GM12878 (cell line): ENCODE data around the gene SKOR2. TPM values are rescaled to one million over a fixed set of nuclear protein-coding genes. Genes with fewer than 3 reads are reported as not detected.

Experiments used
- ATAC-seq: fragments of 200-7000 bp; cut with Tn5 transposase; 3 replicates; pipeline ENCODE4 v1.9.1; 2020; ENCODE audit warnings: mild to moderate bottlenecking, moderate library complexity
- BruUV-seq: library from RNA; stranded (reverse); fragments of 400-500 nt; replicated peaks from 2 replicates; lab custom pipeline; 2021; lab: Mats Ljungman, UMichigan
- CTCF ChIA-PET: fragments of 300-600 bp; sonication (Branson Sonifier 250); formaldehyde crosslinking; extraction: SDS; loops from one replicate; lab custom pipeline; 2021; ENCODE audit warnings: inconsistent platforms; lab: Yijun Ruan, JAX
- POLR2A ChIA-PET: fragments of 350-600 bp; formaldehyde crosslinking; extraction: SDS; loops from one replicate; lab custom pipeline; 2021; ENCODE audit warnings: inconsistent platforms; lab: Charles Lee
- RAD21 ChIA-PET: fragments of 300-600 bp; sonication (Branson Sonifier 250); formaldehyde crosslinking; loops from one replicate; lab custom pipeline; 2023; ENCODE audit warnings: antibody characterized with exemption; ENCODE audit not compliant: unreplicated experiment; lab: Charles Lee
- SMC1A ChIA-PET: fragments of 300-600 bp; sonication (Branson Sonifier 250); formaldehyde crosslinking; loops from one replicate; lab custom pipeline; 2023; ENCODE audit not compliant: unreplicated experiment, uncharacterized antibody; lab: Charles Lee
- DNase-seq: peaks from one replicate; pipeline ENCODE4 v3.0.0-alpha.2; 2011; ENCODE audit warnings: low read depth, low spot score
- FAIRE-seq: peaks from 3 replicates; lab custom pipeline; 2011; peaks lifted over from hg19 to GRCh38; lab: Jason Lieb, UNC
- H2AFZ ChIP-seq: 2 replicates; pipeline ENCODE4 v1.6.0; 2011; ENCODE audit warnings: low read depth, low read length, control low read depth; ENCODE audit not compliant: control insufficient read depth
- H3K27ac ChIP-seq: 2 replicates; pipeline ENCODE4 v1.5.1; 2011; ENCODE audit warnings: control low read depth; ENCODE audit not compliant: control insufficient read depth, insufficient read depth
- H3K27me3 ChIP-seq, 2 experiments: replicated peaks in 1 of 2; 2 replicates each; pipeline versions ENCODE4 v1.6.0 to v1.6.1; 2011; ENCODE audit warnings: low read length in 1 of 2; ENCODE audit not compliant: control insufficient read depth in 2 of 2, insufficient read depth in 2 of 2
- H3K36me3 ChIP-seq, 2 experiments: 2 replicates each; pipeline ENCODE4 v1.5.1; 2011; ENCODE audit warnings: low read length in 1 of 2; ENCODE audit not compliant: control insufficient read depth in 2 of 2, insufficient read depth in 2 of 2
- H3K4me1 ChIP-seq: 2 replicates; pipeline ENCODE4 v1.6.1; 2011; ENCODE audit warnings: mild to moderate bottlenecking, low read length, moderate library complexity, mixed read lengths; ENCODE audit not compliant: control insufficient read depth, insufficient read depth
- H3K4me2 ChIP-seq: 2 replicates; pipeline ENCODE4 v1.6.0; 2011; ENCODE audit warnings: control low read depth; ENCODE audit not compliant: control insufficient read depth, insufficient read depth
- H3K4me3 ChIP-seq: fragments of 200-600 bp; sonication (generic); 2 replicates; pipeline ENCODE4 v1.5.1; 2016
- H3K79me2 ChIP-seq: 2 replicates; pipeline ENCODE4 v1.6.0; 2011; ENCODE audit warnings: low read length; ENCODE audit not compliant: control insufficient read depth, insufficient read depth
- H3K9ac ChIP-seq: 2 replicates; pipeline ENCODE4 v1.8.0; 2011; ENCODE audit warnings: low read length, control low read depth, mixed read lengths; ENCODE audit not compliant: control insufficient read depth, insufficient read depth
- H3K9me3 ChIP-seq: replicated peaks from 3 replicates; pipeline ENCODE4 v1.5.1; 2011; ENCODE audit warnings: mild to moderate bottlenecking, low read length; ENCODE audit not compliant: control insufficient read depth, insufficient read depth
- H4K20me1 ChIP-seq: 2 replicates; pipeline ENCODE4 v1.6.0; 2011; ENCODE audit not compliant: control insufficient read depth, insufficient read depth
- BACH1 ChIP-seq: fragments of 450-650 bp; IDR thresholded peaks from 2 replicates; pipeline ENCODE4 v1.6.1; 2017; ENCODE audit warnings: mild to moderate bottlenecking, borderline replicate concordance
- E2F8 ChIP-seq: fragments of 450-650 bp; IDR thresholded peaks from 2 replicates; pipeline ENCODE4 v1.6.1; 2018; ENCODE audit warnings: mild to moderate bottlenecking, low read depth, moderate library complexity; ENCODE audit not compliant: partially characterized antibody
- EZH2 ChIP-seq: IDR thresholded peaks from 2 replicates; pipeline ENCODE4 v1.6.1; 2012; ENCODE audit warnings: low read depth, mild to moderate bottlenecking, control low read depth, inconsistent platforms, low read length, borderline replicate concordance; ENCODE audit not compliant: control insufficient read depth
- FOXK2 ChIP-seq: fragments of 450-650 bp; IDR thresholded peaks from 2 replicates; pipeline ENCODE4 v1.6.1; 2017; ENCODE audit warnings: mild to moderate bottlenecking, moderate library complexity
- KDM1A ChIP-seq: fragments of 200-600 bp; sonication (generic); IDR thresholded peaks from 2 replicates; pipeline ENCODE4 v1.6.1; 2016; ENCODE audit warnings: borderline replicate concordance
- NBN ChIP-seq: fragments of 450-650 bp; IDR thresholded peaks from 2 replicates; pipeline ENCODE4 v1.6.1; 2016
- POU2F2 ChIP-seq: IDR thresholded peaks from 3 replicates; pipeline ENCODE4 v1.6.1; 2011; ENCODE audit warnings: low read depth, mild to moderate bottlenecking, low read length, borderline replicate concordance
- SUPT20H ChIP-seq: IDR thresholded peaks from 2 replicates; pipeline ENCODE4 v1.6.1; 2011; ENCODE audit warnings: low read depth, mild to moderate bottlenecking, low read length, moderate library complexity, borderline replicate concordance; ENCODE audit not compliant: control insufficient read depth
- SUZ12 ChIP-seq: fragments of 200-600 bp; sonication (generic); IDR thresholded peaks from one replicate; pipeline ENCODE4 v1.6.1; 2018; ENCODE audit warnings: antibody characterized with exemption, mild to moderate bottlenecking; ENCODE audit not compliant: unreplicated experiment
- TCF12 ChIP-seq: IDR thresholded peaks from 2 replicates; pipeline ENCODE4 v1.6.1; 2011; ENCODE audit warnings: low read depth, mild to moderate bottlenecking, low read length
- TCF7 ChIP-seq: IDR thresholded peaks from 2 replicates; pipeline ENCODE4 v1.6.1; 2014; ENCODE audit warnings: antibody characterized with exemption, borderline replicate concordance
- YY1 ChIP-seq: IDR thresholded peaks from 2 replicates; pipeline ENCODE4 v1.6.1; 2011; ENCODE audit warnings: low read depth, mild to moderate bottlenecking, low read length
- ZNF592 ChIP-seq: fragments of 450-650 bp; IDR thresholded peaks from 2 replicates; pipeline ENCODE4 v1.6.1; 2017; ENCODE audit warnings: mild to moderate bottlenecking, moderate library complexity
- WGBS: methylation state at CpG from one replicate; pipeline ENCODE4 v1.1.6; 2016; ENCODE audit warnings: low lambda C conversion rate; ENCODE audit not compliant: insufficient replicate concordance, insufficient coverage; ENCODE audit errors: missing lambda C conversion rate; 5-methylcytosine and 5-hydroxymethylcytosine counted together
- in situ Hi-C: fragments of 300-500 bp; cut with MboI; formaldehyde crosslinking; loops from 9 replicates; pipeline ENCODE4 v1.14.3; 2018; ENCODE audit warnings: mixed read lengths
- intact Hi-C: fragments of 100-400 bp; cut with micrococcal nuclease; formaldehyde crosslinking; loops from one replicate; pipeline ENCODE4 v1.14.2; 2022; ENCODE audit not compliant: unreplicated experiment
- polyA plus RNA-seq, 11 experiments: library from polyadenylated mRNA; depleted of rRNA in 4 of 11; unstranded in 6 of 11; stranded (reverse) in 5 of 11; fragments of >200 nt; fragmentation: Nextera tagmentation in 4 of 11; fragmentation: Illumina TruSeq in 1 of 11; extraction: Ambion mirVana in 4 of 11; extraction: Trizol in 1 of 11; gene quantifications; 1 replicate in 1 of 11; 2 replicates in 10 of 11; pipeline versions ENCODE4 v1.2.1 to v1.2.3, GENCODE V29; 2011 to 2016; ENCODE audit warnings: inconsistent platforms in 2 of 11, missing spikeins in 2 of 11, low read depth in 1 of 11
- total RNA-seq, 4 experiments: library from RNA; depleted of rRNA in 3 of 4; stranded (reverse); fragments of >200 nt in 3 of 4; fragmentation: Illumina TruSeq in 1 of 4; extraction: Trizol in 1 of 4; gene quantifications; 2 replicates each; pipeline versions ENCODE4 v1.2.1 to v1.2.3, GENCODE V29; 2013 to 2021
- TF ChIP-seq, protein P1 (sequence below): fragments of 450-650 bp; IDR thresholded peaks from 2 replicates; pipeline ENCODE4 v1.6.1; 2017; ENCODE audit warnings: antibody characterized with exemption, mild to moderate bottlenecking, moderate library complexity

The SKOR2 gene
- total and polyA plus RNA-seq, 10 of the 15 experiments (the other 5 are each of a cell fraction or from before 2014, with no cell fraction given), result not detected

- Histone ChIP-seq H2AFZ (no peak overlapping the region), H3K27me3 (no peaks in the 10 kb centered on the region), H3K4me3 (no peak overlapping the region), H3K9me3 (no peaks in the 10 kb centered on the region), H3K36me3 (peaks cover 0 to 3% of the 10 kb centered on the region in 2 experiments; a peak in 2 of 4 replicates), H3K4me1 (peaks cover 8% of the 10 kb centered on the region), H3K79me2 (peaks cover 35% of the 10 kb centered on the region), H3K9ac (no peak overlapping the region), H4K20me1 (no peaks in the 10 kb centered on the region), H3K4me2 (no peak overlapping the region), H3K27ac (no peak overlapping the region)
- ChIA-PET SMC1A (interaction anchor here (2.5 kb wide), 1 partner anchor 10 kb away, joined by 7 read pairs; the partner anchor contains the start of gene HDHD2), CTCF (interaction anchor here (1.3 kb wide), 1 partner anchor 9 kb away, joined by 4 read pairs; no protein-coding TSS in a partner anchor), RAD21 (no interaction called here), POLR2A (no interaction called here)
- no peak for ATAC-seq
- in situ Hi-C loops, result no loop called here
- no TSS peak for BruUV-seq
- WGBS, result 98% methylated on average over 5 of the region's 5 CpGs
- FAIRE-seq, result no peak
- intact Hi-C loops, result loop anchor here (10.0 kb wide), 1 partner anchor 245 kb away; the partner anchor contains the start of genes KATNAL2 and PIAS2
- no peak for DNase-seq
- TF ChIP-seq, protein P1, sequence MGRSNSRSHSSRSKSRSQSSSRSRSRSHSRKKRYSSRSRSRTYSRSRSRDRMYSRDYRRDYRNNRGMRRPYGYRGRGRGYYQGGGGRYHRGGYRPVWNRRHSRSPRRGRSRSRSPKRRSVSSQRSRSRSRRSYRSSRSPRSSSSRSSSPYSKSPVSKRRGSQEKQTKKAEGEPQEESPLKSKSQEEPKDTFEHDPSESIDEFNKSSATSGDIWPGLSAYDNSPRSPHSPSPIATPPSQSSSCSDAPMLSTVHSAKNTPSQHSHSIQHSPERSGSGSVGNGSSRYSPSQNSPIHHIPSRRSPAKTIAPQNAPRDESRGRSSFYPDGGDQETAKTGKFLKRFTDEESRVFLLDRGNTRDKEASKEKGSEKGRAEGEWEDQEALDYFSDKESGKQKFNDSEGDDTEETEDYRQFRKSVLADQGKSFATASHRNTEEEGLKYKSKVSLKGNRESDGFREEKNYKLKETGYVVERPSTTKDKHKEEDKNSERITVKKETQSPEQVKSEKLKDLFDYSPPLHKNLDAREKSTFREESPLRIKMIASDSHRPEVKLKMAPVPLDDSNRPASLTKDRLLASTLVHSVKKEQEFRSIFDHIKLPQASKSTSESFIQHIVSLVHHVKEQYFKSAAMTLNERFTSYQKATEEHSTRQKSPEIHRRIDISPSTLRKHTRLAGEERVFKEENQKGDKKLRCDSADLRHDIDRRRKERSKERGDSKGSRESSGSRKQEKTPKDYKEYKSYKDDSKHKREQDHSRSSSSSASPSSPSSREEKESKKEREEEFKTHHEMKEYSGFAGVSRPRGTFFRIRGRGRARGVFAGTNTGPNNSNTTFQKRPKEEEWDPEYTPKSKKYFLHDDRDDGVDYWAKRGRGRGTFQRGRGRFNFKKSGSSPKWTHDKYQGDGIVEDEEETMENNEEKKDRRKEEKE, result no peak
- no peak for TF ChIP-seq ZNF592
- TF ChIP-seq SUPT20H, result no peak
- no peak for TF ChIP-seq NBN
- no peak for TF ChIP-seq SUZ12
- no peak for TF ChIP-seq KDM1A
- TF ChIP-seq FOXK2, result no peak
- TF ChIP-seq E2F8, result no peak
- no peak for TF ChIP-seq YY1
- TF ChIP-seq EZH2, result no peak
- TF ChIP-seq POU2F2, result no peak
- TF ChIP-seq TCF12, result no peak
- no peak for TF ChIP-seq TCF7
- TF ChIP-seq BACH1, result no peak
Measured at GRCh38 chr18:47160256-47160655, 91.2 kb downstream of the SKOR2 start.
